Measurements from ENCODE around the gene LRRC46. TPM values are rescaled to one million over a fixed set of nuclear protein-coding genes. Genes with fewer than 3 reads are reported as not detected.
A peak's percentile ranks its signal among the peaks of the same experiment; 100 is the strongest.

The LRRC46 gene
- total and polyA plus RNA-seq, 2 of the 13 experiments (the other 11 are each of a cell fraction or from before 2014, with no cell fraction given) = 0.09 TPM

GRCh38 chr17:47831003-47831933 is at the start of gene LRRC46, which contains the start of gene MRPL10 (continued):
- TF ChIP-seq ZNF589 (CRISPR knock-in tag; conservative IDR thresholded peaks at IDR 0.05) = peak; percentile 78; the same call in 1 of the 2 replicates
- peak; percentile 61; the same call in 1 of the 2 replicates for TF ChIP-seq TFDP1 (CRISPR knock-in tag; IDR thresholded peaks at IDR 0.05; ENCODE audit: borderline replicate concordance)
- peak; percentile 53; the same call in 1 of the 2 replicates for TF ChIP-seq MED1 (CRISPR knock-in tag; IDR thresholded peaks at IDR 0.05)
- TF ChIP-seq ZNF367 (CRISPR knock-in tag; IDR thresholded peaks at IDR 0.05; ENCODE audit: borderline replicate concordance) = 0 out of 2 replicates have a peak, but pooled peaks have one; percentile 50
- TF ChIP-seq, protein P1, sequence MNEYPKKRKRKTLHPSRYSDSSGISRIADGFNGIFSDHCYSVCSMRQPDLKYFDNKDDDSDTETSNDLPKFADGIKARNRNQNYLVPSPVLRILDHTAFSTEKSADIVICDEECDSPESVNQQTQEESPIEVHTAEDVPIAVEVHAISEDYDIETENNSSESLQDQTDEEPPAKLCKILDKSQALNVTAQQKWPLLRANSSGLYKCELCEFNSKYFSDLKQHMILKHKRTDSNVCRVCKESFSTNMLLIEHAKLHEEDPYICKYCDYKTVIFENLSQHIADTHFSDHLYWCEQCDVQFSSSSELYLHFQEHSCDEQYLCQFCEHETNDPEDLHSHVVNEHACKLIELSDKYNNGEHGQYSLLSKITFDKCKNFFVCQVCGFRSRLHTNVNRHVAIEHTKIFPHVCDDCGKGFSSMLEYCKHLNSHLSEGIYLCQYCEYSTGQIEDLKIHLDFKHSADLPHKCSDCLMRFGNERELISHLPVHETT (CRISPR knock-in tag; conservative IDR thresholded peaks at IDR 0.05) = peak; percentile 92
- TF ChIP-seq ZNF33B (CRISPR knock-in tag; IDR thresholded peaks at IDR 0.05) = peak; percentile 21; the same call in 1 of the 2 replicates
- no peak for TF ChIP-seq AHDC1 (CRISPR knock-in tag; IDR thresholded peaks at IDR 0.05; ENCODE audit: borderline replicate concordance)
- peak; percentile 84; the same call in 1 of the 2 replicates for TF ChIP-seq KLF11 (CRISPR knock-in tag; IDR thresholded peaks at IDR 0.05)
- peak; percentile 56; the same call in 1 of the 2 replicates for TF ChIP-seq NFKBIZ (CRISPR knock-in tag; IDR thresholded peaks at IDR 0.05)
- no peak for TF ChIP-seq KAT7 (CRISPR knock-in tag; IDR thresholded peaks at IDR 0.05; ENCODE audit: borderline replicate concordance)
- peak; percentile 83 for TF ChIP-seq XRCC5 (optimal IDR thresholded peaks at IDR 0.05; ENCODE audit: low read length)
- peak; percentile 72; the same call in 1 of the 2 replicates for TF ChIP-seq ZNF558 (CRISPR knock-in tag; IDR thresholded peaks at IDR 0.05; ENCODE audit: borderline replicate concordance)
- TF ChIP-seq MZF1 (CRISPR knock-in tag; IDR thresholded peaks at IDR 0.05; ENCODE audit: borderline replicate concordance) = no peak
- TF ChIP-seq SP4 (CRISPR knock-in tag; IDR thresholded peaks at IDR 0.05) = peak; percentile 74; the same call in 1 of the 2 replicates
- no peak for TF ChIP-seq ZNF101 (CRISPR knock-in tag; IDR thresholded peaks at IDR 0.05; ENCODE audit: borderline replicate concordance, low read depth)
- TF ChIP-seq LRRFIP1 (CRISPR knock-in tag; conservative IDR thresholded peaks at IDR 0.05) = no peak

Data from HepG2 (cell line).